Measurements from ENCODE around the gene LRIG1.

LRIG1 gene

DNA sequence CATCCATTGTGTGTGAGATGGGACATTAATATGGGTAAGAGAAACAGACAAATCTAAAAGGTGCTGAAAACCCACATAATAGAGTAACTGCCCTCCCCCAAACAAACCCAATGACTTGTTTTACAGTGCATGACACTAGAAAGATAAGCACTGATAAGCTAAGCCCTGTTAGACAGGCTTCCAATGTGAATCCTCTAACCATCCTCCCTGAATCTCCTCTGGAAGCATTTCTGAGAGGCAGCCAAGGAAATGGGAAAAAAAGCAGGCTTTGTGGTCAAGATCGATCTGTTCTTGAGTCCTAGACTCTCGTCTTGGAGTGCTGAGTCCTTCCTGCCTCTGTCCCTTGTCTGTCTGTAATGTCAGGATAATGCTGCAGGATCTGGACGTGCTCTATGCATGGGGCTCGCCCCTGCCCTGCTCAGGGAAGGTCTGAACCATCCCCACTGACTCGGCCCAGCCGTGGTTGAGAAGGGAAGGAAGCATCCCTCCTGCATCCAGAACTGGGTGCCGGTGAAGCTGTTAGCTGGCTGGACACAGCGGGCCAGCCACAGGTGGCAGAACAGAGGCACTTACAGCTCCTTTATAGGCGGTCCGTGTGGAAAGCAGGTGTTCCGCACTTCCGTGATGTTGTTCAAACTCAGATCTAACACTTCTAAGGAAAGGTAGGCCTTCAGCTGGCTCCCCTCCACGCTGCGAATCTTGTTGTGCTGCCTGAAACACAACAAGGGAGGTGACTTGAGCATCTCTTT lies 84.1 kb downstream of the LRIG1 start:
- peak; percentile 43 for DNase-seq (ENCODE audit: low read depth)

DNA sequence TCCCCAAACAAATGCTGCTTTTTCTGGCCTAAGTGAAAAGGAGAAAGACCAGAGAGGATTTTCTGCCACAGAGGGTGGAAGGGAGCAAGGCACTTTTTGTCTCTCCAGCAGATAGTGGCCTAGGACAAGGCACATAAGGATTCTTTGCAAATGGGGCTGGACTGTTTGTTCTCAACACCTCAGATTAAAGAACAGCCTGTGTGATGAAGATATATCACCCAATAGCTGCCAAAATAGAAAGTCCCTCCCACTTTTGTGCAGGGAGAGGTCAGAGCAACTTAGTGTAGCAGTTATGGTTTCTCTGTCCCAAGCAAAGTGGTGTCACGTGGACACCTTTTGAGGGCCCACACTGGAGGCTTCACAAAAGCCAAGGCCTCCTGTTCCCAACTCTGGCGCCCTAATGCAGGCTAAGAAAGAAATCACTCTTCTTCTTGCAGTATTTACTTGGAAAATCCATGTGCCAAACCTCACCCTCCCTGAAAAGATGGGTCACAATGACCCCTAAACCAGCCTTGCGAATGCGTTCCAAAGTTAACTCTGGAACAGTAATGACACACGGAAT lies 84.9 kb downstream of the LRIG1 start:
- no peak for DNase-seq (ENCODE audit: low read depth)

DNA sequence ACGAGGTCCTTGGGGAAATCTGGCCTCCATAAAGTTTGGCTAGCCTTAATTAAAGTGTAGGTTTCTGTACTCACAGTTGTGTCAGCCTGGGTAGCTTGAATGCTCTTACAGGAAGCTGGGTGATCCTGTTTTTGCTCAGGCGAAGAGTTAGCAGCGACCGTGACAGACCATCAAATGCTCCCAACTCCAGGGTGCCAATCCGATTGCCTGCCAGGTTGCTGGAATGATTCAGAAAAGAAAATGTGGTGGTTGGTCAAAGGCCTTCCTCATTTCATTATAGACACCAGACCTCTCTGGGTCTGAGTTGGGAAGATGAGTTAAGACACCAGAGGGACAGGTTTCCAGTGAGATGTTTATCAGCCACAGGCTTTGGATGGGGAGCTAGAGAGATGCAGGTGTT lies 86.0 kb downstream of the LRIG1 start:
- DNase-seq (ENCODE audit: low read depth): no peak

DNA sequence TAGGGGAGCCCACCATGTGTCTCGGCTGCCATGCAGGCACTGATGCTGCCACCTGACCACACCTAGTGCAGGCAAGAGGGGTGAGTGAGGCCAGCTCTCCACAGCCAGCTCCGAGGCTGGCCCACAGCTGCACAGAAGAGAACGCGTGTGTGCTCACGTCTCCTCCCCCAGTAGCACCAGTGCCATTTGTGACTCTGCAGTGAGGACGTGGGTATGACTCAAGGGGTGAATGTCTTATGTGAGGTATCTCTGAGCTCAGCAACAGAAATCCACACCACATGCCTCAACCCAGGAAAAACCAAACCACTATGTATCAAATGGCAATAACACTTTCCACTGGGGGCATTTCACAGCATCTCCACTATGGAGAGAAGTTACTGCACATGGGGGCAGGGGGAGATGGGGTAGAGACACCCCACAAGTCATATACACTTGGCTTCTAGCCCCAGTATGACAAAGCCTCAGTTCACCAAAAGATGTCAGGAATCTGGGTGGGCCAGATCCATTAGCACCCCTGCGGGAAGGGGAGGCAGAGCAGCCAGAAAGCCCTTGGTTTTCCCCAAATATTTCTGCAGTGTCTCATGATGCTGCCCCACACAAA lies 87.6 kb downstream of the LRIG1 start:
- DNase-seq (ENCODE audit: low read depth): peak; percentile 92

DNA sequence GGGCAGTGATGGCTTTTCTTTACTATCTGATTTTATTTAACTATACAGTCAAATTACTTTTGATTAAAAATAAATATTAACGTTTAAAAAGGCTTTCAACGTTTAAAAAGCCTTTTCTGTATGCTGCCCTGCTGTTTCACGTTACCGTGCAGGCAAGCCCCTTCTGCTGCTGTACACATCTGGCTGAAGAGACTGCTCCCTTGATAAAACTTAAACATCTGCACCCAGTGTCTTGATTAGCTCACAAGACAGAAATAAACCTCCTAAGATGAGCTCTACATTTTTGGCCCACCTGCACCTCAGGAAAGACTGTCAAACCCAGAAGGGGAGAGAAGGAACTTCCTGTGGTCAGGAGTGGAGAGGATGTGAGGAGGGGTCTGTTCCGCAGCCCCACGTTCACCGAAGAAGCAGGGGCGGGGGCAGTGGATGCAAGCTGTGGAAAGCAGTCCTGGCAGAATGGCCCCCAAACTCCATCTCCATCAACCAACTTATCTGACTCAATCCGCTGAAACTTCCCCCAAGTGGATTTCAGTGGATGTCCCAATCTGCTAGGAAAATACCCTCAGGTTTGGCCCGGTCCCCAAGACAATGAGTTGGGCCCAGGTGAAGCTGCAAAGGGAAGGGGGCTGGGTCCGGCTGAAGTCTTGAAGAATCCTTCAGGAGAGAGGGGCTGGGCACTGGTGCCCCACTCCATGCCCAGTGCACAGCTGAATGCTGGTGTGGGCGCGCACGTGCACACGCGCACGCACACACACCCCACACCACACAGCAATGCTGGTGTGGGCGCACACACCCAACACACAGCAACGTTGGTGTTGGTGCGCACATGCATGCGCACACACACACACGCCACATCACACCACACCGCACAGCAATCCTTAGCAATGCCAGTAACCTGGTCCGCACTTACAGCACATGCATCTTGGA lies 88.6 kb downstream of the LRIG1 start:
- no peak for DNase-seq (ENCODE audit: low read depth)

DNA sequence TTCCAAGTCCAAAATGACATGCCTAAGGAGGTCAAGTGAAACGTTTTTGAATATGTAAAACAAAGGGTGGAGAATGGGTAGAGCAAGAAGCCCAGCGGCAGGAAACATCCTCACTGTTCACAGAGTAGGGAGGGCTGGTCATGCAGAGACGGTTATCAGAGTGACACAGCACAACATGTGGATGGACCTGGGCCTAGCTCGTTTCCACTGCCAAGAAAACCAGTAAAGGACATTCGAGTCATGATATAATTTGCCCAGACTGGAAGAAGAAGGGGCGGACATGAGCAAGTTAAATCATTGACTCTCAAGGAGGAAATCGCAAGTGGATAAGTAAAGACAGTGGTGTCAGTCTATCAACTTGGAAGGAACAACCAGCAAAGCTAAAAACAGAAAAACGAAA lies 89.3 kb downstream of the LRIG1 start:
- no peak for DNase-seq (ENCODE audit: low read depth)

DNA sequence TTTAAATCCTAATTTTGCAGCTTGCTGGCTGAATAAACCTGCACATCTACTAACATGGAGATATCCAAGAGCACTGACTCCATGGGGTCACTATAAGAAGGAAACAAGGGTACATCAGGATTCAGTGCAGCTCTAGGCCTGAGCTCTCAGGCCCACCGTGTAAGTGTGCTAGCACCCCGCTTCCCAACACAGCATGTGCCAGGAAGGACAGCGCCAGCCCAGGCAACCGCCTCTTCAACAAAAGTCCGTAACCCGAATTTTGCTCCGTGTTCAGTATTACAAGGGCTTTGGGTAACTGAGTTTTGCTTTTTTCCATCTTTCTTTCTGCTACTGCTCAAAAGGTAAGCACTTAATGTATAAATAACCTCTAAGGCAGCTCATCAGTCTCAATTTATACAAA lies 89.8 kb downstream of the LRIG1 start:
- no peak for DNase-seq (ENCODE audit: low read depth)

DNA sequence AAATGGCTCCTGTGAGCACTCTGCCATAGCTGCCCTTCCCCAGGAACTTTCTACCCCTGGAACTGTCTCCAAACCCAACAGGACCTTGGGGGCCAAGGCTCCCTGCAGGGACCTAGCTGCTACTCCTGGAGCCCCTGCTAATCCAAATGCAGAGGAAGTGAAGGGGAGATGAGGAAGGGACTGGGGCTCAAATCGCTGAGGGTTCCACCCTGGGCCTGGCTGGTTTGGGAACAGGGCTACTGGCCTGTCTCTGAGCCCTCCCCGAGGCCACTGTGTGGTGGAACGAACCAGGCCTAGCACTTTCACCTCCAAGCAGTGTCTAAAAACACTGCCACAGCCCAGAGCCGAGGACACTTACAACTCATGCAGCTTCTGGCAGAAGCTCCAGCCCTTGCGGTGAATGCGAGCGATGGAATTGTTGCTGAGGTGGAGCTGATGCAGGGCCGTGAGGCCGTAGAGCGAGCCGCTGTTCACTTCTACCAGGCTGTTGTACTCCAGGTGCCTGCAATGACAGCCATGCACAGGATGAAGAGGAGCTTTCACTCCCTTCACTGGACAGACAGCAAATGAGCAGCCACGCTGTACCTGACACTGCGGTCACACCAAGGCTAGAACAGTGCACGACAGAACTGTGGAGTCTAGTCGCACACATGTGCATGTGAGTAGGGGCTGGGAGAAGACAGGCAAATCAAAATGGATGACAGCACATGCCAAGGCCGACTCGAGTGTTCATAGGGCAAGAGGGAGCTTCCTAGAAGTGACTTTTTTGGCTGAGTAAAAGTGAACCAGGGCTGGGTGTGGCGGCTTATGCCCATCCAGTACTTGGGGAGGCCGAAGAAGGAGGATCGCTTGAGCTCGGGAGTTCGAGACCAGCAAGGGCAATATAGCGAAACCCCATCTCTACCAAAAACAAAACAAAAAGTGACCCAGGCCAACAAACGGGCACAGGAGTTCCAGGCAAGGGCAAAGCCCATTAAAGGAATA lies 90.8 kb downstream of the LRIG1 start:
- DNase-seq (ENCODE audit: low read depth): no peak

DNA sequence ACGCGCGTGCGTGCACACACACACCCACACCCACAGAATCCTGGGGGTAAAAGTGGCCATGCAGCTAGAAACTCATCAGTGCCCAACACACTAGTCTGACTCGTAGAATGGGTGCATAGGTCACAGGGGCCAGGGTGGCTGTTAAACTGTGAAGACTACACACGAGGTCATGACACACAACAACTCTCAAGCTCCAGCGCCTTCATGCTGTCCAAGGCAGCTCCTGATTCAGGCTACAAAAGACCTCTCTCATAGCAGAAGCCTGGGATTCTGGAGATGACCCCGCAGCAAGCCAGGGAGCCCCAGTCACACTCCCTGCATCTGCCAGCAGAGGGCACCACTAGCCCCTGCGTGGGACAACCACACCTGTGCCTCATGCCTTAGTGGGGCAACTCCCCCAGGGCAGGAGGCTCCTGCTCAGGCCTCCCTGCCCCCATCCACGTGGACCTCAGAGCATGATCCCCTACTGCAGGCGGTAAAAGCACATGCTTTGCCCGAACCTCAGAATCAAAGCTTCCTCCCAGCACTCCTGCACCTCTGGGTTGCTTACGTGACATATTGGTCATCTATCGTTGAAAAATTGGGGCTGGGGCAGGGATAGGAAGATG lies 93.1 kb downstream of the LRIG1 start:
- peak; percentile 55 for DNase-seq (ENCODE audit: low read depth)

DNA sequence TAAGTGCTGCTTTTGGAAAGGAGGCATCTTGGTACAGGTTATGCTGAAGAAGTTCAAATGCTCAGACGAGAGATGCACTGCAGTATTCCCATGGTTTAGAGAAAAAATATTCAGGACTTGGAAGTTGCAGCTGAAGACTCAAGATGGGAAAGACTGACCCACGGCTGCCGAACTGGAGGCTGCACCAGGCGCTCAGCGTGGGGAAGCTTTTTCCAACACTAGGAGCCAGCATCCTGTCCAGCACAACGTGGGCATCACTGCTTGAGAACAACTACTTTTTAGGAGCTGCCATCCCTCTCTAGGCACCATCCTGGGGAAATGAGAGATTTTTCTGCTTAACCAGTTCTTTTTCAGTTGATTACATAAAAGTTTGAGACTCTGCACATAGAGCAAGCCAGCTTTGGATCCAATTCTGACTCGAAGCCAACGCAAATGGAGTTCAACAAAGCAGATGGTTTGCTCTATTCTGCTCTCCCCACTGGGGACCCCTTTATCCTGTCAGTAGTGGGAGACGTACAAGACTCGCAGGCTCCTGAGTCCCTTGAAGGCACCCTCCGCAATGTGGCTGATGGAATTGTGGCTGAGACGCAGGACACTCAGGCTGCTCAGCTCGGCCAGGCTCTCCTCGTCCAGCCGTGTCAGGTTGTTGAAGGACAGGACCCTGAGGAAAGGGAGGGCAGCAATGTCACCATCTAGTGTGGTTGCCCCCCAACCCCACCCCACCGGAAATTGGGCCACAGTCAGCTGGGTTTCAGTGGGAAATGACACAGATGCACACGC lies 93.8 kb downstream of the LRIG1 start:
- no peak for DNase-seq (ENCODE audit: low read depth)

DNA sequence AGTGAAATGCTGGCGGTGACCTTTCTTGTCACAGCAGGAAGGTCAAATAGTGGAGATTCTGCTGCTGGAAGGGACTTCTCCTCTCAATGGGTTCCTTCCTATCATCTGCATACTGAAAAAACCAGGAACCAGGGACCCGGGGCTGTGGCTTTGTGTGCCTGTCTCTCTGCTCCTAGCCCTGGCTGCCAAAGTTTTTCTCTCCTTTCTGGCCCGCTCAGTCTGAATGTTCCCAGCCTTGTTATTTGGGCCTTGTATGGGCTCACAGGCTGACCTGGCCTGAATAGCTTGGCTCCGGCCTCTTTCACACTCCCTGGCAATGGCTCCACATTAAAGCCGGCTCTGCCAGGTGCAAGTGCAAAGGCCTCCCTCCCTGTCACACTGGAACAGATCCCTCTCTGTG lies 94.7 kb downstream of the LRIG1 start:
- no peak for DNase-seq (ENCODE audit: low read depth)

DNA sequence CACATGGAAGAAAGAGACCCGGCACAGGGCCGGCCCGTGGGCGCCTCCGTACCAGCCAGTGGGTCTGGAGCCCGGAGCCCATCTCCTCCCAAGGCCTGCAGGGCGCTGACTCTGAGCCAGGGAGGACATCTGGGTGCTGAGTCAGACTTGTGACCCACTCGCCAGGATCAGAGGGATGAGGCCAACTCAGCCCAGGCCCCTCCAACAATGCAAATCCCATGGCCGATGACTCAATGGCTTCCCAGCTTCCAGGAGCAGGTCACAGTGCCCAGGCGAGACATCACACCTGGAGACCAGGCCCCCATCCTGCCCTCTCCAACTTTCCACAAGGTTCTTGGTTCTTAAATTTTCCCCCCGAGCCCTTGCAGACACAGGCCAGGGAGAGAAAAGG lies 95.1 kb downstream of the LRIG1 start:
- peak; percentile 86 for DNase-seq (ENCODE audit: low read depth)

DNA sequence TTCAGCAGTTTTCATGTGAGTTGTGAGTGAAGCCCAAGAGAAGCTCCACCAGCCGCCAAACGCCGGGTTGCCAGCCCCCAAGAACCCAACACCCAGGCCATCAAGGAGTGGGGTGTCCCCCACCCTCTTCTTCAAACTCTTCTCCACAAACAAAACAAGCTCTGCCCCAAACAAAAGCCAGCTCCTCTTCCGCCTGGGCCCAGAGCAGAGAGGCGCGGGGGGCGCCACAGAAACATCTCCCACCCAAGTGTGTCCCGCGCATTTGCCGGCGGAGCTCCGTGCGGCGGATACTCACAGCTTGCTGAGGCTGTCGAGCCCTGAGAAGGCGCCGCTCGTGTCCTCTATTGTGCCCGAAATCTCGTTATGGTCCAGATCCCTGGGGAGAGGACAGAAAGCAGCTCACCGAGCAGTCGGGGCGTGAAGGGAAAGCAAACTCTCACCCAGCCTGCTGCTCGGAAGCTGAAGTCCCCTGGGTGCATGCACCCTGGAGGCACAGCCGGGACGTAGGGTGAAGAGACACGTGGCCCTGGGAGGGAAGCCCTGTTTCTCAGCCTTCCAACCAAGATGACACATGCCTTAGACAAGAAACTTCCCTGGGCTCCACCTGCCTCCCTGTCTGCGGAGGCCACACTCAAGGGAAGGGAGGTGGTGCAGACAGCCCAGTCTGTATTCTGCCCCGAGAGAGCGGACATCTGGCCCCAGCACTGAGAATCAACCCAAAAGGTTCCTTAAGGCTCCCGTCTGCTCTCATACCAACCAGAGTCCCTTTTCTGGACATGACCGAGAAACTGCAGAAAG lies 95.7 kb downstream of the LRIG1 start:
- DNase-seq (ENCODE audit: low read depth): no peak

DNA sequence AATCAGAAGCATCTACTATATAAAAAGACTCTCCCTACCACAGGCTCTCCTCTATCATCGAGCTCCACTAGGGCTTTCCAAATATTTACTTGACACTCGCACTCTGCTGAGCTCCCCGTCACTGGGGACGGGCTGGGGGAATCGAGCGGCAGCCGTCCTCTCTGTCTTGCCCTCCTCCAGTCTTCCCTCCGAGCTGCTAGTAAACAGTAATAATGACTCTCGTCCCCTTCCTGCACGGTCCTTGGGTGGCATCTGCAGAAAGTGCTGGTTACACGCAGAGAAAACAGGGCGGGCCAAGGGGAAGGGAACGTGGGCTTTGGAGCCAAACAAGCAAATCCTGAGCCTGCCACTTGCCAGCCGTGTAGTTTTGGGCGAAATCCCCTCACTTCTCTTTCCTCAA lies 96.6 kb downstream of the LRIG1 start:
- DNase-seq (ENCODE audit: low read depth): no peak

DNA sequence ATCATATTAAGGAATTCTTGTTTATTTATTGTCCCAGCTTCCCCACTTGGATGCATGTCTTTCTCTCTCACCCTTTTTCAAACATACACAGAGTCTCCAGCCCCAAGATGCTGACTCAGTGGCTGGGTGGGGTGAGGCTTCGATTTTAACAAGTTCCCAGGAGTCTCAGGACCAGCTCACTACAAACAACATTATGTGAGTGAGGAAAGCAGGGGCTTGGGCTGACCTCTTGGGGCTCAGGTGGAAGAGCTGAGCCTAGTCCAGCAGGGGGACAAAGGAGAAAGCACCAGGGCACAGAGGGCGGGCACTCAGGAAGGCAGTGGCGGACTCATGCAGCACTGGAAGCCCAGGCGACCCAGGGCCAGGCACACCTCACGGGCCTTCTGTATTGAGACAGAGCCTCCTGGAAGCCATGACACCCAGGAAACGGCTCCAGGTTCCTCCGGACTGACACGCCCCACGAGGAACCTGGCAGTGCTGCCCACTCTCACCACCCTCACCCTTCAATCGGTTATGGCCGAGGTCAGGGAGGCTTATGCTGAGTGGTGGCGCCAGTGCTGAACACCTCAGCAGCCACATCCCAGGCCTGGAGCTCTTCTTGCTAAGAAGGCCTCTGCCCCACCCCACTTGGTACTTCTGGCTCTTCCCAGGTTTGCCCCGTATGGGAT lies 97.4 kb downstream of the LRIG1 start:
- DNase-seq (ENCODE audit: low read depth): peak; percentile 44

DNA sequence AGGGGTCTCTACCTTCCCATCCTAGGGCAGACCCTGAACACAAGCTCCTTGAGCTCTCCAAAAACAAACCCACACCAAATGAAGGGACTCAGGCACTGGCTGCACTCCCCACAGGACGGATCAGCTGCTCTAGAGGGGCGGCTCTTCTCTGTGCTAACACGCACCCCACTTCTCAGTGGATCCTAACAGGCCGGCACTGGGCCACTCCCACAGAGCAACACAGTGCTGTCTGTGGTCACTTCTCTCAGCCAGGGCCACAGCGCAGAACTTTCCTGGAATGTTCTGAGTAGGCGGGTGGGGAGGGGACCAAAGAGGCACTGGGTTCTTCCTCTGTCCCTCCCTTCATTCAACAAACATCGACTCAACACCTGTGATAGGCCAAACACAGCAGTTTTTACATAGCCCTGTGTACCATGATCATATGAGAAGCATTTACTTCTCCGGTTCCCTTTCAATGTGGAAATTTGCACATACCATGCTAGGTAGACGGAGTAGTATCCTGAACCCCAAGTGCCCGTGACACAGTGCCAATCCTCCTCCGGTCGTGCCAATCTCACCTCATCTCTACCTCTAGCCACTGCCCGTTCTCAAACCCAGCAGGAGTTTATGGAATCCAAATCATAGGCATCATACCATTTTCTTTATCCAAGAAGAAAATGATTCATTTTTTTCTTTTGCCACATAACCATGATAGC lies 98.1 kb downstream of the LRIG1 start:
- DNase-seq (ENCODE audit: low read depth): no peak

DNA sequence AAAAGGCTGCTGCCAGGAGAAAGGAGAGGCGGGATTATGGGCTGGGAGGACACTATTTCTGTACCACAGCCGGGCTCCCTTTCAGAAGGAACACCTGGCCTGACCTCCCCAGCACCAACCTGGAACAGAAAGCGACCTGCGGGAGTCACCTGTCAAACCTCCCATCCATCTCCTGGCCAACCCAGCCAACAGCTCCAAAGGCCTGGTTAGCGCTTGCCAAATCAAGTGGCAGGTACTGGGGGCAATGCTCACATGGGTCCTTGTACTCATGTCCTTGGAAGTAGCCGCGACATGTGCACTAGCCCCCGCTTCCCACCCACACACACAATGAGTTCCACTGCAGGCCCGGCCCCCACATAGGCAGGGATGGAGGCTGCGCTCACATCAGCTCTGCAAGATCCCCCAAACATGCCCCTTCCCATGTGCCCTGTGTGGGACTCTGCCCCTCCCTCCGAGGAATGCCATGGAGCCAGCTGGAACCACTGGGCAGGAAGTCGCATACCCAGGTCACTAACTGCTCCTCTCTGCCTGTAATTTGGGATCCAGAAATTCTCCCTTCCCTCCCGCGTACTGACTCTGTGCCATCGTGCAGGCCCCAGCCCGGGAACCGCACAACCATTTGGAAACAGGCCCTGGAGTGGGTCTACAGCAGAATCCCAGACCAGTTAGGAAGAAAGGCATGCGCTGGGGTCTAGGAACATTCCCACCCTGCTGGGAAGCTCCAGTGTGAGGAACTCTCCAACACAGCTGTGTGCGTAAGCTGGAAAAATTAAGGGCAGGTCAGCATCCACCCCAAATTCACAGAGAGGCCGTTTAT lies 98.9 kb downstream of the LRIG1 start:
- no peak for DNase-seq (ENCODE audit: low read depth)
